ENCODE results near the gene MTCL3.

MTCL3 gene

DNA sequence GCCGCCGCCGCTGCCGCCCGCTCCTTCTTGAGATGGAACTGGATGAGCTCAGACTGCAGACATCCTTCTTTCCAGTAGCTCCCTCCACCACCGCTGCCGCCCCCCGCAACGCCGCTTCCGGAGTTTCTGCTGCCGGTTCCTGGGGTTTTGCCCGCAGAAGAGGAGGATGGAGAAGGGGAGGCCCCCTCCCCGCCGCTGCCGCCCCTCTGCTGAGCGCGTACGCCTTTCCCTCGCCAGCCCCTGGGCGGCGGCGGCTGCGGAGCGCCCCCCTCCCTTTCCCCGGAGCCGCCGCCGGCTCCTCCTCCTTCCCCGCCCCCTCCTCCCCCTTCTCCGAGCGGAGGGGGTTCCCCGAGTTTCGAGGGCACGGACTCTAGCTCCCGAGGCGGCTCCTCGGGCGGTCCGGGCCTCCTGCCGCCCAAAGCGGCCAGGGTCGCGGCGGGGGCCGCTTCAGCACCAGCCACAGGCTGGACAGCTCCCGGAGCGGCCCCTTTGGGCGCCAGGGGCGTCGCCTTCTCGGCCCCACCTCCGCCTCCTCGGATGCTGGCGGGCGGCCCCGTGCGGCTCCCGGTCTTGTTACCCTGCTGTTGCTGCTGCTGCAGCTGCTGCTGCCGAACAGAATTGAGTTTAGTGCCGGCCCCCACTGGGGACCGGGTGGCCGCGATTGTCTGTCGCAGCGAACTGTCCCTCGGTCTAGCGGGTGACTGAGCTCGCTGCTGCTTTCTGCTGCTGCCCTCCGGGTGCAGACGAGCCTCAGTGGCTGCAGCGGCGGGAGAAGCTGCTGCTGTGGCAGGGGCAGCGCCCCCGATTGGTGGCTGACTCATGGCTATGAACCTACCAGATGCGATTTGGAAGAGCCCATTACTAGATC lies 3.1 kb downstream of the MTCL3 start:
- Histone ChIP-seq H3T11ph (ENCODE audit: low read length) (no peak overlapping the region), H3K79me1 (ENCODE audit: insufficient read depth, low read depth, low read length, poor library complexity, severe bottlenecking) (no peaks in the 10 kb centered on the region), H4K91ac (ENCODE audit: insufficient read length, low read depth, low read length) (no peak overlapping the region), H4K5ac (ENCODE audit: insufficient read length, low read depth, low read length) (no peak overlapping the region), H4K20me1 (ENCODE audit: control insufficient read depth, insufficient read depth, insufficient read length) (no peaks in the 10 kb centered on the region), H3K79me2 (ENCODE audit: insufficient read depth, low read length) (no peaks in the 10 kb centered on the region), H3K4ac (ENCODE audit: low read depth, low read length) (no peak overlapping the region), H3K27ac (ENCODE audit: insufficient read length, low read depth, low read length) (no peak overlapping the region), H3K4me1 (ENCODE audit: insufficient read depth, low read length) (no peaks in the 10 kb centered on the region), H2BK20ac (ENCODE audit: low read depth, low read length, poor library complexity, severe bottlenecking) (no peak overlapping the region), H3K4me2 (ENCODE audit: insufficient read depth, insufficient read length, low read length) (peak overlapping the region; percentile 94), H4K8ac (replicated peaks; ENCODE audit: insufficient read length, low read depth, low read length) (no peak overlapping the region), H3K23me2 (ENCODE audit: insufficient read length, low read depth, low read length, poor library complexity, severe bottlenecking) (peaks cover 34% of the 10 kb centered on the region), H2BK15ac (ENCODE audit: low read depth, low read length) (no peak overlapping the region; the same call in 1 of the 2 replicates), H3K14ac (ENCODE audit: insufficient read depth, low read length) (no peak overlapping the region; the same call in 1 of the 2 replicates), H2AFZ (ENCODE audit: low read length) (no peak overlapping the region), H2BK5ac (ENCODE audit: insufficient read length, low read length) (no peak overlapping the region), H2AK5ac (ENCODE audit: insufficient read length, low read length) (no peak overlapping the region), H3K27me3 (ENCODE audit: insufficient read depth, low read length) (no peaks in the 10 kb centered on the region), H3K9me3 (ENCODE audit: control insufficient read depth, low read depth, low read length) (no peaks in the 10 kb centered on the region), H2BK12ac (ENCODE audit: insufficient read length, low read depth, low read length) (no peak overlapping the region), H2BK120ac (ENCODE audit: low read depth, low read length, poor library complexity, severe bottlenecking) (no peak overlapping the region), H3K9ac (ENCODE audit: extremely low read depth, insufficient read length, low read length) (no peak overlapping the region), H3K23ac (ENCODE audit: insufficient read length, low read depth, low read length) (no peak overlapping the region), H3K56ac (ENCODE audit: insufficient read length, low read depth, low read length) (no peak overlapping the region), H3K18ac (ENCODE audit: insufficient read length, low read depth, low read length) (peak overlapping the region; percentile 34)
- TF ChIP-seq, protein P1, sequence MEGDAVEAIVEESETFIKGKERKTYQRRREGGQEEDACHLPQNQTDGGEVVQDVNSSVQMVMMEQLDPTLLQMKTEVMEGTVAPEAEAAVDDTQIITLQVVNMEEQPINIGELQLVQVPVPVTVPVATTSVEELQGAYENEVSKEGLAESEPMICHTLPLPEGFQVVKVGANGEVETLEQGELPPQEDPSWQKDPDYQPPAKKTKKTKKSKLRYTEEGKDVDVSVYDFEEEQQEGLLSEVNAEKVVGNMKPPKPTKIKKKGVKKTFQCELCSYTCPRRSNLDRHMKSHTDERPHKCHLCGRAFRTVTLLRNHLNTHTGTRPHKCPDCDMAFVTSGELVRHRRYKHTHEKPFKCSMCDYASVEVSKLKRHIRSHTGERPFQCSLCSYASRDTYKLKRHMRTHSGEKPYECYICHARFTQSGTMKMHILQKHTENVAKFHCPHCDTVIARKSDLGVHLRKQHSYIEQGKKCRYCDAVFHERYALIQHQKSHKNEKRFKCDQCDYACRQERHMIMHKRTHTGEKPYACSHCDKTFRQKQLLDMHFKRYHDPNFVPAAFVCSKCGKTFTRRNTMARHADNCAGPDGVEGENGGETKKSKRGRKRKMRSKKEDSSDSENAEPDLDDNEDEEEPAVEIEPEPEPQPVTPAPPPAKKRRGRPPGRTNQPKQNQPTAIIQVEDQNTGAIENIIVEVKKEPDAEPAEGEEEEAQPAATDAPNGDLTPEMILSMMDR (conservative IDR thresholded peaks at IDR 0.05) = 0 out of 3 replicates have a peak, but pooled peaks have one; percentile 7
- H3K27ac Mint-ChIP-seq = peak overlapping the region; percentile 10 to 92 (median 69); a peak in 6 of 7 replicates
- no peaks in the 10 kb centered on the region; a peak in 1 of 5 replicates for H3K9me3 Mint-ChIP-seq
- peaks cover 37% of the 10 kb centered on the region for H3K27me3 Mint-ChIP-seq (ENCODE audit: low read depth)
- H3K36me3 Mint-ChIP-seq (ENCODE audit: insufficient read depth in 1 of 3, low read depth in 3 of 3) = peaks cover 6 to 26% (median 15%) of the 10 kb centered on the region in 3 experiments
- peak; percentile 85 for DNase-seq
- peaks cover 32 to 36% of the 10 kb centered on the region in 2 experiments for H3K4me1 Mint-ChIP-seq
- WGBS (ENCODE audit: extremely low coverage, insufficient read length, low lambda C conversion rate) = no CpG with 5 or more reads among the region's 76 CpGs
- H3K4me3 Mint-ChIP-seq = peak overlapping the region; percentile 74 to 86

All from H9 (cell line).